Activated CD8-positive, alpha-beta memory T cell treated with anti-CD3 and anti-CD28 coated beads, Interleukin-2, amount 50 U/mL, for 4 hours (primary cell): Measurements from ENCODE around the gene NECAB2.
"Not testable (repeated sequence)": the region's sequence is repeated elsewhere in the genome, so short reads cannot be mapped to it uniquely, and the experiment has no call there.

ENCODE experiments used
- DNase-seq: peaks from one replicate; pipeline ENCODE4 v3.0.0-alpha.2; 2020

NECAB2 gene

GRCh38 chr16:83936581-83937165, 31.4 kb upstream of the NECAB2 start:
- DNase-seq, result no peak

- no peak for DNase-seq
Measured at GRCh38 chr16:83937267-83937666, 30.8 kb upstream of the NECAB2 start.

GRCh38 chr16:83937922-83938885, 29.8 kb upstream of the NECAB2 start:
- no peak for DNase-seq

GRCh38 chr16:83939266-83939855, 28.7 kb upstream of the NECAB2 start:
- DNase-seq, result no peak

- no peak for DNase-seq
Measured at GRCh38 chr16:83940119-83940518, 27.9 kb upstream of the NECAB2 start.

- no peak for DNase-seq
Measured at GRCh38 chr16:83940630-83941378, 27.2 kb upstream of the NECAB2 start.

GRCh38 chr16:83941546-83941945, 26.5 kb upstream of the NECAB2 start:
- not testable (repeated sequence) for DNase-seq

DNA sequence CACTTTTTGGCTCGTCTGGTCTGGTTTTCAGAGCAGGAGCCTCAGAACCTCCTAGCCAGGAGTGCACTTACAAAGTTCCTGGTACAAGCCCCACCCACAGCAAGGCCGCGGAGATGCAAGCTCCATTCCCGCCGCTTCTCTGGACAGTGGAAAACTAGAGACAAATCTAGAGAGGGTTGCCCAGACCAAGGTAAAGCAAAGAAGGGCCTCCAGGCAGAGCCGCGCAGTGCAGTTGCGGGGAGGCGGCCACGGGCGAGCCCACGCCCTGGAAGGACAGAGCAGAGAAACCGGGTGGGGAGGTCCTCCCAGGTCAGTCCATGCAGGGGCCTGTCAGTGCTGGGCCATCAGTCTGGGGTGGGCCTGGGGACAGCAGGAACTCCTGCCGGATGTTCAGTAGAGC, 26.0 kb upstream of the NECAB2 start:
- no peak for DNase-seq

DNA sequence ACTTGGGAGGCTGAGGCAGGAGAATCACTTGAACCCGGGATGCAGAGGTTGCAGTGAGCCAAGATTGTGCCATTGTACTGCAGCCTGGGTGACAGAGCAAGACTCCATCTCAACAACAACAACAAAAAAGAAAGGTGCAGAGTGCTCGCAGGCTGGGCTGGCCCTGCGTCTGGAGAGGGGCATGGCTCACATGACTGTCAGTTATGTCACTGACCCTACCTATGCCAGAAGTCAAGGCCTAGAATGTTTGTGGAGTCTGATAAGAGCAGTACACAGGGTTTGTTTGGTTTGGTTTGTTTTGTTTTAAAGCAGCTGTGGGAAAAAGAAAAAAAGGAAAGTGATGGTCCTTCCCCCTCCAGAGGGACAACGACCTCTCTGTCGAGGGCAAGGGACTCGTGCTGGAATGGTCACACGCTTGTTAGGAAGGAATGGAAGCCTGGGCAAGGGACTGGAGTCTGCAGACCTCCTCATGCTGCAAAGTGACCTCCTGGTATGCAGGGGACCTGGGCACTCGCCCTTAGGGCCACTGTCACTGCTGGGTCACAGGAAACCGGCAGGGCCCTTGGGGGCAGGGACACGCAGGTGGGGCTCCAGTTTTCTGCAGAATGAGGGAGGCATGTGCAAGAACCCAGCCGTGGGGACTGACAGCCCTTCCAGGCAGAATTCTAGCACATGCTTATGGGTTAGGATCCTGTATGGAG, 25.1 kb upstream of the NECAB2 start:
- no peak for DNase-seq

DNA sequence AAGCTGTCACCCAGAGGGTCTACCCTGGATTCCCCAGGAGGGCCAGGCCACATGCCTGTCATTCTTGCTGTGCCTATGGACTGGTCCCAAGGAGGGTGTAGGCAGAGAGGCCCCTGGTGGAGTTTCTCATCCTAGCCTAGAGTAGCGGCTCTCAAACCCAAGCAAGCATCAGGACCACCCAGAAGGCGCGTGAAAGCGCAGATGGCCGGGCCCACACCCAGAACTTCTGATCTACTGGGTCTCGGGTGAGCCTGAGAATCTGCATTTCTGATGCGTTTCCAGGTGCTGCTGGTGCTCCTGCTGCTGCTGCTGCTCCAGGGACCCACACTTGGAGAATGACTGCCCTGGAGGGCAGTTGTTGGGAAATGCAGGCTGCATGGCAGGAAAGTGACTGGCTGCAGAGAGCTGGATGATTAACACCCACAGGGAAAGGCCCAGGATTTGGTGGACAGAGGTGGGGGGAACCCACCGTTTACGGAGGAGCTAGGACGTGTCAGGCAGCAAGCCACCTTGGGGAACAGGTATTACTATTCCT, 24.5 kb upstream of the NECAB2 start:
- DNase-seq, result no peak

- no peak for DNase-seq
Measured at GRCh38 chr16:83945587-83945986, 22.5 kb upstream of the NECAB2 start.

DNA sequence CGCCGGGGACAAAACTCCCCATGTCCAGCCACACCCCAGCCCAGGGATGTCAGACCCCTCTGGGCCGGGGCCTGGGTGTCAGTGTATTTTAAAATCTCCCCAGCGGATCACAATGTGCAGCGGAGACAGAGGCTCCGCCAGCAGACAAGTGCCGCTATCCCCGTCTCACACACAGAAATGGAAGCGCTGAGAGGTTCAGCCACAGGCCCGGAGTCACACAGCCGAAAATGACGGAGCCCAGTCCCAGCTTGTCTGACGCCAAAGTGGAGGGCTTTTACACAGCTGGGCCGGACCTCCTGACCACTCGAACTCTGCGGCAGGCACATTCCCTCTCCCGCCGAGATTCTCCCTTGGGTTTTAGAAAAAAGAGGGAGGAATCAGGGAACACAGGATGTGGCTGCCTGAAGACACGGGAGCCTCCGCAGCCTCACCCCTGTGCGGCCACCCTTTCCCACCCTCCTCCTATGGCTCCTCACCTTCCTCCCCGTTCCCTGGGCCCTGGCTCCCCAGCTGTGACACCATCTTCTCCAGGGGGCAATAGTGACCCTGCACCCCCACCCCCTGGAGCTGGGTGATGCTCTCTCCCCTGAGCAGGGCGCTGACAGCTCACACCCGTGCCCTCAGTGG, 21.8 kb upstream of the NECAB2 start:
- no peak for DNase-seq

- no peak for DNase-seq
Measured at GRCh38 chr16:83946781-83947566, 21.1 kb upstream of the NECAB2 start.

- no peak for DNase-seq
Measured at GRCh38 chr16:83947642-83948234, 20.3 kb upstream of the NECAB2 start.

DNA sequence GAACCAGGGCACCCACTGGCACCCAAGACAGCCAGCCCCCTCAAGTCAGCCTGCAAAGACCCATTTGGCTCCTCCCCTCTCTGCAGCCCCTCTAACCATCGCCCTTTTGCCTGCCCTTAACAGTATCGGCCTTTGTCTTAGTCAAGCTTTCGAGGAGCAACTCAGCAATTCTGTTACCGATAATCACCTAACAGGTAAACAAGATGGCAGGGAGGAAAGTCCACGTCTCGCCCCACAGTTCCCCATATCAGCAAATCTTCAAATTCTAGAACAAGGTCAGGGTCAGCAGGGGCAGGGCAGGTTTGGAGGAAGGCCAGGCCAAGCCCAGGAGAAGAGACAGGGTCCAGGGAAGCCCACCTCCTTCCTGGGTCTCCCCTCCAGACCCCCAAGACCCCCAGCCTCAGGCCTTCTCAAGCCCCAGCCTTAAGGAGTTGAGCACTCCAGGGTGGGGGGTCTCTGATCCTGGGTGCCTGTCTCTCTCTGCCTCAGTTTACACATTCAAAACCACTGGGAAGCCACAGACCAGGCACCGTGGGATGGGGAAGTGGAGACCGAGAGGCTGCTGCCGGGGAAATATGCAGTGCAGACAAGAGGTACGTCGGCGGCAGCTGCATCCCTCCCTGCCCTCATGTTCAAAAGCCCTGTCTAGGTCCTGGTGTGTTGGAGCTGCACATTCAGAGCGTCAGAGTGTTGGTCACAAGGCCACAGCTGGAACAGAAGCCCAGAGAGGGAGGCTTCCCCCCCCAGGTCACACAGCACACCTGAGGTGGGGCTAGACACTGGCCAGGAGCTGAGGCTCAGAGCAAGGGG, 18.9 kb upstream of the NECAB2 start:
- no peak for DNase-seq

GRCh38 chr16:83949724-83950001, 18.4 kb upstream of the NECAB2 start:
- DNase-seq, result no peak

DNA sequence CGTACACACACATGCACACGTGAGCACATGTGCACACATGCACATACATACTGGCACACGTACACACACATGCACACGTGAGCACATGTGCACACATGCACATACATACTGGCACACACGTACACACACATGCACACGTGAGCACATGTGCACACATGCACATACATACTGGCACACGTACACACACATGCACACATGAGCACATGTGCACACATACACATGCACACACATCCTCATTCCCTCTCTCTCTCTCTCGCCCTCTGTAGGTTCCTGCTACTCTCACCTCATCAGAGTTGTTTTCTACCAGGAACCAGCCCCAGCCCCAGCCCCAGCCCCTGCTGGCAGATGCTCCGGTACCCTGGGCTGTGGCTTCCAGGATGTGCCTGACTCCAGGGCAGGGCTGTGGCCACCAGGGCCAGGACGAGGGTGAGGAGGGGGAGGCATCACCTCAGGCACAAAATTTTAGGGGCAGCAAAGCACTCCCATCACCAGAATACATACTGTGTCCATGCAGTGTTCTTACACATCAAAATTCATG, 17.1 kb upstream of the NECAB2 start:
- not testable (repeated sequence) for DNase-seq

GRCh38 chr16:83951544-83951943, 16.5 kb upstream of the NECAB2 start:
- DNase-seq, result no peak

- DNase-seq, result no peak
Measured at GRCh38 chr16:83952587-83952939, 15.5 kb upstream of the NECAB2 start.
